Astrocyte (in vitro differentiated cells and primary cell): Measurements from ENCODE around the gene BMP6. TPM values are rescaled to one million over a fixed set of nuclear protein-coding genes. Genes with fewer than 3 reads are reported as not detected.

ENCODE experiments used
- DNase-seq: peaks from one replicate; pipeline ENCODE4 v3.0.0-alpha.2; 2010; ENCODE audit warnings: low read depth
- FAIRE-seq: peaks from 2 replicates; lab custom pipeline; 2011; peaks lifted over from hg19 to GRCh38; lab: Jason Lieb, UNC
- H2AFZ ChIP-seq: 2 replicates; pipeline ENCODE4 v1.6.0; 2012; ENCODE audit warnings: low read depth, low read length, inconsistent platforms
- H3K27ac ChIP-seq: 2 replicates; pipeline ENCODE4 v1.5.1; 2011; ENCODE audit warnings: low read depth, low read length, inconsistent platforms
- H3K27me3 ChIP-seq: 2 replicates; pipeline ENCODE4 v1.6.0; 2011; ENCODE audit warnings: low read length, inconsistent platforms; ENCODE audit not compliant: insufficient read depth
- H3K36me3 ChIP-seq: 2 replicates; pipeline ENCODE4 v1.5.1; 2011; ENCODE audit warnings: low read length, inconsistent platforms; ENCODE audit not compliant: insufficient read depth
- H3K4me1 ChIP-seq: 2 replicates; pipeline ENCODE4 v1.5.1; 2011; ENCODE audit warnings: low read length, inconsistent platforms; ENCODE audit not compliant: insufficient read depth
- H3K4me2 ChIP-seq: 2 replicates; pipeline ENCODE4 v1.6.0; 2012; ENCODE audit warnings: low read length, inconsistent platforms
- H3K4me3 ChIP-seq: 2 replicates; pipeline ENCODE4 v1.5.1; 2011; ENCODE audit warnings: low read depth, mild to moderate bottlenecking, low read length, inconsistent platforms; ENCODE audit not compliant: insufficient read depth
- H3K79me2 ChIP-seq: 2 replicates; pipeline ENCODE4 v1.6.0; 2012; ENCODE audit warnings: mild to moderate bottlenecking, low read length, inconsistent platforms; ENCODE audit not compliant: insufficient read depth
- H3K9ac ChIP-seq: 2 replicates; pipeline ENCODE4 v1.6.0; 2012; ENCODE audit warnings: mild to moderate bottlenecking, low read length, inconsistent platforms
- H3K9me3 ChIP-seq: 2 replicates; pipeline ENCODE4 v1.5.1; 2012; ENCODE audit warnings: low read depth, mild to moderate bottlenecking, low read length, inconsistent platforms; ENCODE audit not compliant: insufficient read depth
- H4K20me1 ChIP-seq: 2 replicates; pipeline ENCODE4 v1.6.0; 2012; ENCODE audit warnings: low read length, inconsistent platforms; ENCODE audit not compliant: insufficient read depth
- H3K27ac Mint-ChIP-seq: one replicate; pipeline ENCODE4 v1.8.0; 2021; ENCODE audit warnings: mild to moderate bottlenecking, mixed read lengths; ENCODE audit not compliant: unreplicated experiment
- H3K27me3 Mint-ChIP-seq: one replicate; pipeline ENCODE4 v1.8.0; 2021; ENCODE audit warnings: low read depth, mixed read lengths; ENCODE audit not compliant: unreplicated experiment
- H3K36me3 Mint-ChIP-seq: one replicate; pipeline ENCODE4 v1.8.0; 2021; ENCODE audit warnings: low read depth, mixed read lengths; ENCODE audit not compliant: unreplicated experiment
- H3K4me1 Mint-ChIP-seq: one replicate; pipeline ENCODE4 v1.8.0; 2021; ENCODE audit warnings: low read depth, mixed read lengths; ENCODE audit not compliant: unreplicated experiment
- H3K4me3 Mint-ChIP-seq: one replicate; pipeline ENCODE4 v1.8.0; 2021; ENCODE audit warnings: mild to moderate bottlenecking, moderate library complexity, mixed read lengths; ENCODE audit not compliant: unreplicated experiment
- H3K9me3 Mint-ChIP-seq: one replicate; pipeline ENCODE4 v1.8.0; 2021; ENCODE audit warnings: mild to moderate bottlenecking, mixed read lengths; ENCODE audit not compliant: unreplicated experiment
- EZH2 ChIP-seq: IDR thresholded peaks from 2 replicates; pipeline ENCODE4 v1.6.1; 2012; ENCODE audit warnings: mild to moderate bottlenecking, low read length, inconsistent platforms; ENCODE audit not compliant: insufficient read depth
- total RNA-seq: library from RNA; stranded (reverse); gene quantifications from 2 replicates; pipeline ENCODE4 v1.2.1, GENCODE V29; 2021
- TF ChIP-seq, protein P1 (sequence below): IDR thresholded peaks from 2 replicates; pipeline ENCODE4 v1.5.1; 2011; ENCODE audit warnings: low read depth, mild to moderate bottlenecking, inconsistent platforms, low read length, moderate library complexity; ENCODE audit not compliant: insufficient read depth

BMP6 gene
- total RNA-seq, 1 donor from 2014 or later, result 2.8 TPM

DNA sequence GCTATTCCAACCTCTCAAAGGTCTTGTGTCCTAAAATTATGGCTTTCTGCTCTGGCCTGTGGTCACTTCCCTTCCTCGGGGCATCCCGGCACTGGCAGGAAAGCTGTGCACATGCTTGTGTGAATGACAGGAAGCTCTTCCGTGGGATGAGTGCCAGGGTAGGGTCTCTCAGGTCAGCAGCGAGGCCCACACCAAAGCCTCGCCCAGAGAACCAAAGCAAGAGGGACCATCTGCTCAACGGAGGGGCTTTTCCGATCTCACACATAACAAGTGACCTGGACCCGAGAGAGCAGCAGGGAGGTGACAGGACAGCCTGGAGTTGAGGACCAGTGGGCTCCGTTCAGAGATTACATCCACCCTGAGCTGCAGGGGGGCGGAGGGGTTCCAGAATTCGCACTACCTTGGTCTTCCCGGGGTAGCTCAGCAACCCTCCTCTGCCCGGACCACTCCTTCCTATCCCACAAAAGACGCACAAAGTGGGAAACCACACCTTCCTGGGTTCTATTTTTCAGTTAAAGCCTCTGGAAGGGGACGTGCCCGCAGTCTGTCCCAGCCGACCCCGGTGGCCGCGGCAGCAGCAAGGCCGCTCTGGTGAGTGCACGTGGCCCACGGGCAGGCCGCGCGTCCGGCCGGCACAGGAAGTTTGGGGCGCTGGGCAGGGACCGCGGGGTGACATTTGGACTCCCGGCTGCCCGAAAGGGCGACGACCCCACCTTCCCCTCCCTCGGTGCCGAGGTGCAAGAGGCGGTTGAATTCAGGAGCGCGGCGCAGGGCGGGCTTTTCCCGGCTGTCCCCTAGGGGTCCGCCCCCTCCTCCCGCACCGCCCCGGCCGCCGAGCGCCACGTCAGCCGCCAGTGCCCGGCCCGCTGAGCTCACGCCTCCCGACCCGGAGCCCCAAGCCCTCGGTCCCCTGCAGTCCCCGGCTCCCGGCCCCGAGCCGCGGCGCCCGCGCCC lies 183.7 kb downstream of the BMP6 start:
- DNase-seq (peak; percentile 26), FAIRE-seq (no peak)
- Mint-ChIP-seq H3K9me3 (peaks cover 2% of the 10 kb centered on the region), H3K36me3 (peaks cover 7% of the 10 kb centered on the region), H3K4me1 (peaks cover 10% of the 10 kb centered on the region), H3K27ac (peak overlapping the region; percentile 81), H3K4me3 (peak overlapping the region; percentile 89), H3K27me3 (peaks cover 2% of the 10 kb centered on the region)
- H3K27ac ChIP-seq, result peak overlapping the region; percentile 69
- H3K27me3 ChIP-seq, result peaks cover 16% of the 10 kb centered on the region
- TF ChIP-seq, protein P1, sequence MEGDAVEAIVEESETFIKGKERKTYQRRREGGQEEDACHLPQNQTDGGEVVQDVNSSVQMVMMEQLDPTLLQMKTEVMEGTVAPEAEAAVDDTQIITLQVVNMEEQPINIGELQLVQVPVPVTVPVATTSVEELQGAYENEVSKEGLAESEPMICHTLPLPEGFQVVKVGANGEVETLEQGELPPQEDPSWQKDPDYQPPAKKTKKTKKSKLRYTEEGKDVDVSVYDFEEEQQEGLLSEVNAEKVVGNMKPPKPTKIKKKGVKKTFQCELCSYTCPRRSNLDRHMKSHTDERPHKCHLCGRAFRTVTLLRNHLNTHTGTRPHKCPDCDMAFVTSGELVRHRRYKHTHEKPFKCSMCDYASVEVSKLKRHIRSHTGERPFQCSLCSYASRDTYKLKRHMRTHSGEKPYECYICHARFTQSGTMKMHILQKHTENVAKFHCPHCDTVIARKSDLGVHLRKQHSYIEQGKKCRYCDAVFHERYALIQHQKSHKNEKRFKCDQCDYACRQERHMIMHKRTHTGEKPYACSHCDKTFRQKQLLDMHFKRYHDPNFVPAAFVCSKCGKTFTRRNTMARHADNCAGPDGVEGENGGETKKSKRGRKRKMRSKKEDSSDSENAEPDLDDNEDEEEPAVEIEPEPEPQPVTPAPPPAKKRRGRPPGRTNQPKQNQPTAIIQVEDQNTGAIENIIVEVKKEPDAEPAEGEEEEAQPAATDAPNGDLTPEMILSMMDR, result no peak
- no peak for TF ChIP-seq EZH2
- peaks cover 50% of the 10 kb centered on the region for H4K20me1 ChIP-seq
- H3K4me1 ChIP-seq, result peaks cover 5% of the 10 kb centered on the region
- H3K36me3 ChIP-seq, result peaks cover 4% of the 10 kb centered on the region
- H3K4me3 ChIP-seq, result peak overlapping the region; percentile 89
- H3K9me3 ChIP-seq, result no peaks in the 10 kb centered on the region
- H3K4me2 ChIP-seq, result peak overlapping the region; percentile 97
- H3K79me2 ChIP-seq, result peaks cover 53% of the 10 kb centered on the region
- H3K9ac ChIP-seq, result peak overlapping the region; percentile 86
- H2AFZ ChIP-seq, result peak overlapping the region; percentile 64

DNA sequence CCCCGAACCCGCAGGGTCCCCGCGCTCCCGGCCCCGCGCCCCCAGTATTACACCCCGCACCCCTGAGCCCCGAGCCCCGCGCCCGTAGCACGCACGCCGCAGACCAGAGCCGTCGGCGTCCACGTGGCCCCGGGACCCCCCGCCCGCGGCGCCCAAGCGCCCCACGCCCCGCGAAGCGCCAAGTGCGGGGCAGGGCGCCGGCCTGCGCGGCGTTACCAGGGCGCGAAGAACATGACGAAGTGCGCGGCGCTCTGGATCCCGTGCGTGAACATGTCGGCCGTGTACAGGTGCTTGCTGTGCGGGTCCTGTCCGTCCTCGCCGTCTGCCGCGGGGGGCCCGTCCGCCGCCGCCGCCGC lies 184.4 kb downstream of the BMP6 start:
- Histone ChIP-seq H3K36me3 (peaks cover 2% of the 10 kb centered on the region), H3K79me2 (peaks cover 46% of the 10 kb centered on the region), H4K20me1 (peaks cover 43% of the 10 kb centered on the region), H3K4me1 (peaks cover 7% of the 10 kb centered on the region), H3K4me3 (peak overlapping the region; percentile 89), H3K9ac (peak overlapping the region; percentile 86), H2AFZ (peak overlapping the region; percentile 67), H3K27me3 (peaks cover 16% of the 10 kb centered on the region), H3K27ac (peak overlapping the region; percentile 69), H3K9me3 (no peaks in the 10 kb centered on the region), H3K4me2 (peak overlapping the region; percentile 97)
- FAIRE-seq (no peak), DNase-seq (no peak)
- TF ChIP-seq EZH2, result no peak
- TF ChIP-seq, protein P1, result no peak
- Mint-ChIP-seq H3K36me3 (peaks cover 2% of the 10 kb centered on the region), H3K27me3 (peaks cover 2% of the 10 kb centered on the region), H3K4me3 (no peak overlapping the region), H3K4me1 (peaks cover 10% of the 10 kb centered on the region), H3K27ac (no peak overlapping the region), H3K9me3 (no peaks in the 10 kb centered on the region)
